HL-60 (cell line): Measurements from ENCODE around the gene ZNF764.

ENCODE experiments used
- DNase-seq, 2 experiments: peaks; one replicate each; pipeline ENCODE4 v3.0.0-alpha.2; 2010 to 2020; ENCODE audit warnings: low read depth in 1 of 2, low spot score in 1 of 2
- H3K27ac ChIP-seq: fragments of 250-450 bp; sonication (Bioruptor Pico); replicated peaks from 2 replicates; pipeline ENCODE4 v1.5.1; 2020; ENCODE audit warnings: mild to moderate bottlenecking, moderate library complexity
- H3K27me3 ChIP-seq: fragments of 250-450 bp; sonication (Bioruptor Pico); 2 replicates; pipeline ENCODE4 v1.5.1; 2021; ENCODE audit warnings: mild to moderate bottlenecking, moderate library complexity; ENCODE audit not compliant: insufficient read depth, poor library complexity, severe bottlenecking
- H3K4me3 ChIP-seq: replicated peaks from 2 replicates; pipeline ENCODE4 v1.5.1; 2011; ENCODE audit warnings: mild to moderate bottlenecking, control low read depth, low read length; ENCODE audit not compliant: insufficient read depth
- GABPA ChIP-seq: IDR thresholded peaks from 2 replicates; pipeline ENCODE4 v1.6.1; 2012; ENCODE audit warnings: low read depth
- POLR2AphosphoS5 ChIP-seq: IDR thresholded peaks from 2 replicates; pipeline ENCODE4 v1.6.1; 2012; ENCODE audit warnings: low read depth
- REST ChIP-seq: IDR thresholded peaks from 2 replicates; pipeline ENCODE4 v1.6.1; 2012; ENCODE audit warnings: low read depth; ENCODE audit not compliant: insufficient replicate concordance
- SPI1 ChIP-seq: IDR thresholded peaks from 2 replicates; pipeline ENCODE4 v1.6.1; 2012; ENCODE audit warnings: low read depth, mild to moderate bottlenecking, borderline replicate concordance
- long read RNA-seq: library from polyadenylated mRNA; unstranded; transcript quantifications from one replicate; pipeline ENCODE4 v2.0.0, GENCODE V29; 2020
- TF ChIP-seq, protein P1 (sequence below): IDR thresholded peaks from one replicate; pipeline ENCODE4 v1.5.1; 2011; ENCODE audit warnings: low read length, control low read depth, inconsistent platforms; ENCODE audit not compliant: insufficient read depth

The ZNF764 gene
- long read RNA-seq, partial matches to known transcripts: 0 of 13 reads
- long read RNA-seq, other reads (novel, unspliced or antisense): 4 of 13 reads

DNA sequence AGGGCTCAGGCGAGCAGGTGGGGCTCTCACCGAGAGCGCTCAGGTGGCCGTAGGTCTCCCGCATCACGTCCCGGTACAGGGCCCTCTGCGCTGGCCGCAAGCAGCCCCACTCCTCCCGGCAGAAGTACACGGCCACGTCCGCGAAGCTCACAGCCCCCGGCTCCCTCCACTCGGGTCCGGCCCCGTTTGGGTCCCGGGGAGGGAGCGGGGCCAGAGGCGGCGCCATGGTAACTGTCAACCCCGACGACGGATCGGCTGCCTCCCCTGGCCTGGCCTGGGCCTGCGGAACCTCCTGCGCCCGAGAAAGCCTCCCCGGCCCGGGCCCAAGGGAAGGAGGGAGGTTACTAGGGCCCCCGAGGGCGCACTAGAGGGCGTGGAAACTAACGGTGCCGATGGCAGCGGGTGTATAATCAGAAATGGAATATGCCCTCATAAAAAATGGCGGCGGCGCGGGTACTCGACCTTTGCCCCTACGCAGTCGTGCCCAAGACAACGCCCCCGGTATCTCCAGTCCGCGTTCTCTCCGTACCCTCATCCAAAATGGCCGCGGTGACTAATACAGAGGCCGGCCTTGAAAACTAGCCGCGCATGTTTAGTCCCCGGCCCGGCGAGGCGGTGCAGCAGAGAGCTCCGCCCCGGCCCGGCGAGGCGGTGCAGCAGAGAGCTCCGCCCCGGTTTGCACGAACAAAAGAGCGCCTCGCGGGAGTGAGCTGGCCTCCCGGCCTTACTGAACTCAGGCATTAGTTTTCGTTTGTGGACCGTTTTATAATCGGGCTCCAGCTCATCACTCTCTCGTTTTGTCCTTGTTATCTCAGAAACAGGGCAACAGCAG, at the start of gene ZNF764:
ZNF764 (minus strand) TSS at position 418 of the 832 bp plus-strand sequence; CDS start at position 226, 192 bp downstream.
- Histone ChIP-seq H3K4me3 (peak within 1 kb of the TSS; percentile 68), H3K27ac (peak within 1 kb of the TSS; percentile 96), H3K27me3 (no peaks in the 10 kb centered on the region)
- TF ChIP-seq SPI1 (no peak), POLR2AphosphoS5 (peak; percentile 37), REST (no peak), GABPA (0 out of 2 replicates have a peak, but pooled peaks have one; percentile 18)
- TF ChIP-seq, protein P1, sequence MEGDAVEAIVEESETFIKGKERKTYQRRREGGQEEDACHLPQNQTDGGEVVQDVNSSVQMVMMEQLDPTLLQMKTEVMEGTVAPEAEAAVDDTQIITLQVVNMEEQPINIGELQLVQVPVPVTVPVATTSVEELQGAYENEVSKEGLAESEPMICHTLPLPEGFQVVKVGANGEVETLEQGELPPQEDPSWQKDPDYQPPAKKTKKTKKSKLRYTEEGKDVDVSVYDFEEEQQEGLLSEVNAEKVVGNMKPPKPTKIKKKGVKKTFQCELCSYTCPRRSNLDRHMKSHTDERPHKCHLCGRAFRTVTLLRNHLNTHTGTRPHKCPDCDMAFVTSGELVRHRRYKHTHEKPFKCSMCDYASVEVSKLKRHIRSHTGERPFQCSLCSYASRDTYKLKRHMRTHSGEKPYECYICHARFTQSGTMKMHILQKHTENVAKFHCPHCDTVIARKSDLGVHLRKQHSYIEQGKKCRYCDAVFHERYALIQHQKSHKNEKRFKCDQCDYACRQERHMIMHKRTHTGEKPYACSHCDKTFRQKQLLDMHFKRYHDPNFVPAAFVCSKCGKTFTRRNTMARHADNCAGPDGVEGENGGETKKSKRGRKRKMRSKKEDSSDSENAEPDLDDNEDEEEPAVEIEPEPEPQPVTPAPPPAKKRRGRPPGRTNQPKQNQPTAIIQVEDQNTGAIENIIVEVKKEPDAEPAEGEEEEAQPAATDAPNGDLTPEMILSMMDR: no peak
- peak; percentile 94 to 99 for DNase-seq

DNA sequence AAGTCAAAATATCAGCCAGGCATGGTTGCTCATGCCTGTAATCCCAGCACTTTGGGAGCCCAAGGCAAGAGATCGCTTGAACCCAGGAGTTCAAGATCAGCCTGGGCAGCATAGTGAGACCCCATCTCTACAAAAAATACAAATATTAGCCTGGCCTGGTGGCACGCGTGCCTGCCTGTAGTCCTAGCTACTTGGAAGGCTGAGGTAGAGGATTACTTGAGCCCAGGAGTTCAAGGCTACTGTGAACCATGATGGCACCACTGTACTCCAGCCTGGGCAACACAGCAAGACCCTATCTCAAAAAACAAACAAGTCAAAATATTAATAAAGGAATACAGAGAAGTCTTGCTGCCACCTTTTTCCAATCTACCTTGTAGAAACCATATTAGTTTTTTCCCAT, 47.8 kb upstream of the ZNF764 start:
- no peaks in the 10 kb centered on the region for H3K27me3 ChIP-seq
- TF ChIP-seq, protein P1: no peak
- no peak for TF ChIP-seq POLR2AphosphoS5
- no peak for TF ChIP-seq SPI1
- TF ChIP-seq REST: no peak
- no peak for TF ChIP-seq GABPA
- H3K4me3 ChIP-seq: no peak overlapping the region
- peak overlapping the region; percentile 75 for H3K27ac ChIP-seq
- DNase-seq: no peak

DNA sequence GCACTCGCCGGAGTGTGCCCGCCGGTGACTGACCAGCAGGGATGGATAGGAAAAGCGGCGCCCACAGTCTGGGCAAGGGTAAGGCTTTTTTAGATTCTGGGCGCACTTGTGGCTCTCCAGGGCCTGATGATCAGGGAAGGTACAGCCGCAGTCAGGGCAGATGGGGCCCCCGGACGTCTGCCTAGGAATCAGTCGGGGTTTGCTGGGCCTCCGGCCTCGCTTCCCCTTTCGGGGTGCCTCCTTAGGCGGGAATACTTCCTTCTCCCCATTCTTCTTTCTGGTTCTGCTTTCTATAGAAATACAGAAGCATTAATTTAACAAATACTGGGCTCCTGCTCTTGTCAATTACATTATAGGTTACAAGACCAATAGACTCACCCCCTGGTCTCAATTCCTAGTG, 47.0 kb upstream of the ZNF764 start:
- DNase-seq: peak in 1 of 2 experiments; percentile 88
- TF ChIP-seq POLR2AphosphoS5 (no peak), REST (peak; percentile 35), SPI1 (peak; percentile 85), GABPA (no peak)
- TF ChIP-seq, protein P1: no peak
- H3K4me3 ChIP-seq: peak overlapping the region; percentile 21; the same call in 1 of the 2 replicates
- H3K27ac ChIP-seq: peak overlapping the region; percentile 75
- H3K27me3 ChIP-seq: no peaks in the 10 kb centered on the region
